Hematopoietic multipotent progenitor cell treated with erythropoietin and hydrocortisone succinate and interleukin-3 and kit ligand, for 4 days (in vitro differentiated cells): ENCODE results near the gene DDI2.
"Not testable (repeated sequence)": the region's sequence is repeated elsewhere in the genome, so short reads cannot be mapped to it uniquely, and the experiment has no call there.

Source experiments
- DNase-seq: peaks from one replicate; pipeline ENCODE4 v3.0.0-alpha.2; 2015

Gene DDI2

GRCh38 chr1:15680561-15681348 is 63.5 kb downstream of the DDI2 start:
- DNase-seq: no peak

GRCh38 chr1:15681349-15682292 is 64.4 kb downstream of the DDI2 start:
- DNase-seq: no peak

GRCh38 chr1:15682936-15683341 is 65.7 kb downstream of the DDI2 start:
- DNase-seq: no peak

GRCh38 chr1:15683345-15684039 is 66.2 kb downstream of the DDI2 start:
- no peak for DNase-seq

- peak; percentile 76 for DNase-seq
Observed at GRCh38 chr1:15684042-15684461, 66.8 kb downstream of the DDI2 start, which contains the start of gene PLEKHM2. TSS of gene PLEKHM2 (plus strand) at chr1:15684320. CDS start at chr1:15684559, 239 bp downstream.

GRCh38 chr1:15684468-15685291 is 67.4 kb downstream of the DDI2 start:
- DNase-seq: peak; percentile 78

GRCh38 chr1:15685820-15686219 is 68.6 kb downstream of the DDI2 start:
- DNase-seq: no peak

- DNase-seq: no peak
Observed at GRCh38 chr1:15687446-15687845, 70.2 kb downstream of the DDI2 start.

- no peak for DNase-seq
Observed at GRCh38 chr1:15690317-15690716, 73.1 kb downstream of the DDI2 start.

GRCh38 chr1:15691434-15692032 is 74.3 kb downstream of the DDI2 start:
- no peak for DNase-seq

- DNase-seq: peak; percentile 38
Observed at GRCh38 chr1:15692121-15692682, 74.9 kb downstream of the DDI2 start.

- DNase-seq: no peak
Observed at GRCh38 chr1:15693371-15693770, 76.1 kb downstream of the DDI2 start.

GRCh38 chr1:15696956-15697521 is 79.8 kb downstream of the DDI2 start:
- DNase-seq: peak; percentile 84

- DNase-seq: no peak
Observed at GRCh38 chr1:15698201-15698600, 80.9 kb downstream of the DDI2 start.

- DNase-seq: not testable (repeated sequence)
Observed at GRCh38 chr1:15699321-15699720, 82.1 kb downstream of the DDI2 start.

- no peak for DNase-seq
Observed at GRCh38 chr1:15700508-15700907, 83.2 kb downstream of the DDI2 start.

- no peak for DNase-seq
Observed at GRCh38 chr1:15701784-15702183, 84.5 kb downstream of the DDI2 start.

GRCh38 chr1:15702722-15703550 is 85.7 kb downstream of the DDI2 start:
- peak; percentile 25 for DNase-seq

- DNase-seq: no peak
Observed at GRCh38 chr1:15703562-15703961, 86.3 kb downstream of the DDI2 start.
